ENCODE measurements around the gene BAIAP3.

BAIAP3 gene

DNA sequence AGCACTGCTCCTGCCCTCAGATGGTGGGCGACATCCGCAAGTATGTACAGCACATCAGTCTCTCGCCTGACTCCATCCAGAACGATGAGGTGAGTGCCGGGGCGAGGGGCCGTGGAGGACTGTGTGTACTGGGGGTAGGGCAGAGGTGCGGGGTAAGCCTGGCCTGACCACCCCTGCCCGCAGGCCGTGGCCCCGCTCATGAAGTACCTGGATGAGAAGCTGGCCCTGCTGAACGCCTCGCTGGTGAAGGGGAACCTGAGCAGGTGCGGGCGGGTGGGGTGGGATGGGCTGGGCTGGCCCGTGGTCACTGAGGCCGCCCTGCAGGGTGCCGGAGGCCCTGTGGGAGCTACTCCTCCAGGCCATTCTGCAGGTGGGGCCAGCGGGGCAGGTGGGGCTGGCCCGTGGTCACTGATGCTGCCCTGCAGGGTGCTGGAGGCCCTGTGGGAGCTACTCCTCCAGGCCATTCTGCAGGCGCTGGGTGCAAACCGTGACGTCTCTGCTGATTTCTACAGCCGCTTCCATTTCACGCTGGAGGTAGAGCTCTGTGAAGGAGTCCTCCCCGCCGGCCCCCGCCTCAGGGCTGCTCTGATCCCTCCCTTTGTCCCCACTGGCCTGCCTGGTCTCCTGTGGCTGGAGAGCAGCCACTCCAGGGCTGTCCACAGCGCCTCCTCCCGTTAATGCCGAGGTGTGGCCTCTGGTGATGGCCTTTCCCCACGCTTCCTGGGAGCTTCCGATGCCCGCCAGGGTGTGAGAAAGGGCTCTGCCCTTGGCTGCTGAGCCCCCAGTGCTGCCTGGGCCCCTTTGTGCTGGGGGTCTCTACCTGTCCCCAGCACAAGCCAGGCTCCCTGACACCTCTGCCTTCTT lies 13.2 kb downstream of the BAIAP3 start:
- no peak for DNase-seq (ENCODE audit: low read depth in 2 of 3, low spot score in 1 of 3)

DNA sequence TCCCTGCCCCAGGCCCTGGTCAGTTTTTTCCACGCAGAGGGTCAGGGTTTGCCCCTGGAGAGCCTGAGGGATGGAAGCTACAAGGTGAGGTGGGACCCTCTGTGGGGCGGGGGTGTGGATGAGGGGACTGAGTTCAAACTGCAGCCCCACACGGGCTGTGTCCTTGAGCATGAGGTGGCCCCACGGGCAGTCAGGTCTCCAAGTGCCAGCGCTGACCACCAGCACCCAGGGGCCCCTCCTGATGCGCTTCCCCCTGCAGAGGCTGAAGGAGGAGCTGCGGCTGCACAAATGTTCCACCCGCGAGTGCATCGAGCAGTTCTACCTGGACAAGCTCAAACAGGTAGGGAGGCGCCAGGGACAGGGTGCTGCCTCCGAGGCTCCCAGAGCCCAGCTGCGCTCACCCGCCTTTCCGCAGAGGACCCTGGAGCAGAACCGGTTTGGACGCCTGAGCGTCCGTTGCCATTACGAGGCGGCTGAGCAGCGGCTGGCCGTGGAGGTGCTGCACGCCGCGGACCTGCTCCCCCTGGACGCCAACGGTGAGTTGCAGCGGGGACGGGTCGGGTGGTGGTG lies 13.9 kb downstream of the BAIAP3 start:
- no peak for DNase-seq (ENCODE audit: low read depth in 2 of 3, low spot score in 1 of 3)

DNA sequence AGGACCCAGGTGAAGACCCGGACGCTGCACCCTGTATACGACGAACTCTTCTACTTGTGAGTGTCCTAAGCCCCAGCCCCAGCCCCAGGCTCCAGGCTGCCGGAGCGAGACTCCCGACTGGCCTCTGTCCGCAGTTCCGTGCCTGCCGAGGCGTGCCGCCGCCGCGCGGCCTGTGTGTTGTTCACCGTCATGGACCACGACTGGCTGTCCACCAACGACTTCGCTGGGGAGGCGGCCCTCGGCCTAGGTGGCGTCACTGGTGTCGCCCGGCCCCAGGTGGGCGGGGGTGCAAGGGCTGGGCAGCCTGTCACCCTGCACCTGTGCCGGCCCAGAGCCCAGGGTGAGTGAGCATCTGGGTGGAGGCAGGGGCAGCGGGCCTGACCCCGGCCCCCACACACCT lies 14.5 kb downstream of the BAIAP3 start:
- DNase-seq (ENCODE audit: low read depth in 2 of 3, low spot score in 1 of 3) = no peak

DNA sequence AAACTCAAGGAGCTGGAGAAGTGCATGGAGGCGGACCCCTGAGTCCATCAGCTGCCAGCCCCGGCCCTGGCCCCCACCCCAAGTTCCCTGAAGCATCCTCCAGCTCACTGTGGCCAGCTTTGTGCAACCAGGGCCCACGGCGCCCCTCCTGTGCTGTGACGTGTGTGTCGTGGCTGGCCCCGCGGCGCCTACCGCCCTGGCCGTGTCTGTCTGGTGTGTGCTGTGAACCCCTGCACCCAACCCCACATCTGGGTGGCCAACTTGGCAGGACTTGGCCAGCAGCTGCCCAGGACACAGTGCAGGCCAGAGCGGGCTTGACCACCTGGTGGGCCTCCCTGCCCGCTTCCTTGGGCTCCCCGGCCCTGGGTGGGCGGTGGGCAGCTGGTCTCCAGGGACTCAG lies 15.0 kb downstream of the BAIAP3 start:
- no peak for DNase-seq (ENCODE audit: low read depth in 2 of 3, low spot score in 1 of 3)

DNA sequence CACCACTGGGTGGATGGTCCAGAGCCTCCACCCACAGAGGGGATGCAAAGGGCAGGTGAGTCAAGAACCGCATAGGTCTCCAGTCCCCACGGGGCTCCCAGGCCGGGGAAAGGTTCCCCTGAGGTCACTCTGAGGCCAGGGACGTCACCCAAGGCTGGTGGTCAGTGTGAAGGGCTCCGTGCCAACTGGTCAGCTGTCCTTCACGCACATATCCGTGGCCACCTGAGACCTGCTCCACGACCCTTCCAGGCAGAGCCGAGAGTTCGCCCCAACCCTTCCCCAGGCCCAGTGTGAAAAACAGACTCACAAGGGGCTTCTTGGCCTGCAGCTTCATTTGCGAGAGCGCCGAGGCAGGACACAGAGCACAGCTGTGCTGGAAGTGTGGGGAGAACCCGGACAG lies 15.5 kb downstream of the BAIAP3 start:
- no peak for DNase-seq (ENCODE audit: low read depth in 2 of 3, low spot score in 1 of 3)

DNA sequence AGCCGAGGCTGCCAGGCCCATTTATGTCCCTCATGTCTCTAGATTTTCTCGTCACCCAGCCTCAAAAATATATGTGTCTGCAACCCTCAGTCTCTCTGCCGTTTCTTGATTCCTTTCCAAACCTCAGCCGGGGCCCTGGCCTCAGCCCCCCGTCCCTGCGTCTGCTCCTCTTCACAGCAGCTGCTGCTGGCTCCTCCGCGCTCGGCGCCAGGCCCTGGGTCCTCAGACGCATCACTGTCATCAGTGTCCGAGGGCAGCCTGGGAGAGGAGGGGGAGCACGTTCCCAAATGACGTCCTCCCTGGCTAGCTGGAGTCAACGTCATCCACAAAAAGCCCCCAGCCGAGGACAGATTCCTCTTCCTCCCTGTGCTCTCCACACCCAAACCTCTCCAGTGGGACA lies 15.9 kb downstream of the BAIAP3 start:
- DNase-seq (ENCODE audit: low read depth in 2 of 3, low spot score in 1 of 3) = no peak

DNA sequence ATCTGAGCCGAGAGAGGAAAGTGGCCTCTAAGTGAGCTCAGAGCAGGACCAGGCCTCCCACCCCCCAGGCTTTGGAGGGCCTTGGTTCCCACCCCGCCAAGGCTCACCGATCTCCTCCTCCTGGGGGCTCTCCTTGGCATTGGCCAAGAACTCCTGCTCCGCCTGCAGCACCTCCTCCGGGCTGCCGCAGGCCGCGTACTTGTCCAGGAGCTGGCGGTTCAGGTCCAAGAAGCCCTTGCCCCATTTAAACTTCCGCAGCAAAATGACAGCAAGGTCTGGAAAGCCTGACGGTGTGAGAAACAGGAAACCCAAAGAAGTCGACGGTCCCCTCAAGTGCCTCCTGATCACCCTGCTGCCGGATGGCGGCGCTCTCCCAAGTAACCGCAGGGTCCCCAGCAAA lies 16.5 kb downstream of the BAIAP3 start:
- no peak for DNase-seq (ENCODE audit: low read depth in 2 of 3, low spot score in 1 of 3)

DNA sequence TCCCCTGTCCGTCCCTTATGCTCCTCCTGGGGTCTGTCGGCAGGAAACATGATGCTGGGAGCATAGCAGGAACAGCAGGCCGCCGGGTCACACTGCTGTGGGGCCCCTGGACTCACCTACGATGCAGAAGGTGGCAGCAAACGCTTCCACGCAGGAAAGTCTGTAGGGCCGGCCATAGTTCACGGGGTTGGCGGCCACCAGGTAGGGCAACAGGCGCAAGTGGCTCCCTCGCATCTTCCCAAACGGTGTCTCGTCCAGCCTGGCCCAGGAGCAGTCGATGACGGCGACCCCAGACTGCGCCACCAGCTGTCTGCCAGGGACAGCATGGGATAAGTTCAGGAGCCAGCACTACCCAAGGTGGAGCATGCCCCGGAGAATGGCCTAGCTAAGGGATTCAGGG lies 17.2 kb downstream of the BAIAP3 start:
- no peak for DNase-seq (ENCODE audit: low read depth in 2 of 3, low spot score in 1 of 3)

DNA sequence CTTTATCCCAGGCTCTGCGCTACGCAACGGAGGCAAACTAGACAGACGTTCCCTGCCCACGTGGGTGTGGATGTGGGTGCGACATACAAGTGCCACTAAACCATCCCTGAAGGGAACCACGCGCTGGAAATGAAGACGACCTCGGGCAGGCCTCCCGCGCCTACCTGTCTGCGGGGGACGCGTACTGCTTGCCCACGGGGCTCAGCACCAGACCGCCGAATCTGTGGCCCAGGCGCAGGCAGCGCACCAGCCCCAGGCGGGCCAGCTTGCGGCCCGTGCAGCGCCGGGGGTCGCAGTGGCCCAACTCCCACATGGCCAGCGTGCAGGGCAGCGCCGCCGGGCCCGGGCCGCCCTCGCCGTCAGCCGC lies 17.8 kb downstream of the BAIAP3 start:
- no peak for DNase-seq (ENCODE audit: low read depth in 2 of 3, low spot score in 1 of 3)

DNA sequence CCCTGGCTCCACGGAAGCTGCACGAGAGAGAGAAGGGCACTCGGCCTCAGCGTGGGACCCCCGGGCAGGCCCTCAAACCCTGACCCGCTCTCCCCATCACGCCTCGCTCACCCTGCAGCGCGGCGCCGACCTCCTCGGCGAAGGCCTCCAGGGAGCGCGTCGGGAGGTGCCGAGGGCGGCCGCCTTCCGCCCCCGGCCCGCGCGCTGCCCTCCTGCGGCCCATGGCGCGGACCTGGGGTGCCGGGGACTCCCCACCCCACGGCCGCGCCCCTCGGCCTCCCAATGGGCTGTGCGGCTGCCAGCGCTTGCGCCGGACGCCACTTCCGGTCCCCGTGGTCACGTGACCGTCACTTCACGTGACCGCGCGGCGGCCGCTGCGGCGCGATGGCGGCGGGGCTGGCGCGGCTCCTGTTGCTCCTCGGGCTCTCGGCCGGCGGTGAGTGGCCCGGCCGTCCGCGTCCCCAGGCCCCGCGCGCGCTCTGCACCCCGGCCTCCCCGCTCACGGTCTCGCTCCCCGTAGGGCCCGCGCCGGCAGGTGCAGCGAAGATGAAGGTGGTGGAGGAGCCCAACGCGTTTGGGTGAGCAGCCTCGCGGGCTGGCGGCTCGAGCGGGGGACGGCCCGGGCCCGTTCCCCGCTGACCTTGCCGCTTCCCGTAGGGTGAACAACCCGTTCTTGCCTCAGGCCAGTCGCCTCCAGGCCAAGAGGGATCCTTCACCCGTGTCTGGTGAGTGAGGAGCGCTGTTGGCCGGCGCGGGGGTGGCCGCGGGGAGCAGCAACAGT lies 18.3 kb downstream of the BAIAP3 start, which contains the start of the genes GNPTG and TSR3:
GNPTG (plus strand) TSS at position 350 of the 781 bp plus-strand sequence; CDS start at position 385, 35 bp downstream.
TSR3 (minus strand) TSS at position 297 of the 781 bp plus-strand sequence; CDS start at position 223, 74 bp downstream.
- peak; percentile 73 to 82 (median 75) for DNase-seq (ENCODE audit: low read depth in 2 of 3, low spot score in 1 of 3)

DNA sequence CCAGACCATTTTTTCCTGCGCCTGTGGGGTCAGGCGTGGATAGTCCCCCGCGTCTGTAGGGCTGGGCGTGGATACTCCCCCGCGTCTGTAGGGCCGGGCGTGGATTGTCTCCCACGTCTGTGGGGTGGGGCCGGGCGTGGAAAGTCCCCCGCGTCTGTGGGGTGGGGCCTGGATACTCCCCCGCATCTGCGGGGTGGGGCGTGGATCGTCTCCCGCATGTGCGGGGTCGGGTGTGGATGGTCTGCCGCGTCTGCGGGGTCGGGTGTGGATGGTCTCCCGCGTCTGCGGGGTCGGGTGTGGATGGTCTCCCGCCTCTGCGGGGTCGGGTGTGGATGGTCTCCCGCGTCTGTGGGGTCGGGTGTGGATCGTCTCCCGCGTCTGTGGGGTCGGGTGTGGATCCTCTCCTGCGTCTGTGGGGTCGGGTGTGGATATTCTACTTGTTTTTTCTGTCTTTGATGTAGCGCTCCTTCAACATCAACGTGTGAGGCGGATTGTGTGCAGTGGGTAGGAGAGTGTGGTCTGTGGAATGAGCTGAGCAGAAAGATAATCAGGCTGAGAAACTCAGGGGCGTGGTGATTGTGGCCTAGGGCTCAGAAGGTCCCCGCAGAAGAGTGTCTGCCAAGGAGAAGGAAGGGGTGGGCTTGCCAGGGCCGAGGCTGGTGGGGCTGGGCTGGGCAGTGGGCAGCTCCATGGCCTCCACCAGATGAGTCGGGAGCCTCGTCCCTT lies 21.5 kb downstream of the BAIAP3 start:
- DNase-seq (ENCODE audit: low read depth in 2 of 3, low spot score in 1 of 3) = no peak

DNA sequence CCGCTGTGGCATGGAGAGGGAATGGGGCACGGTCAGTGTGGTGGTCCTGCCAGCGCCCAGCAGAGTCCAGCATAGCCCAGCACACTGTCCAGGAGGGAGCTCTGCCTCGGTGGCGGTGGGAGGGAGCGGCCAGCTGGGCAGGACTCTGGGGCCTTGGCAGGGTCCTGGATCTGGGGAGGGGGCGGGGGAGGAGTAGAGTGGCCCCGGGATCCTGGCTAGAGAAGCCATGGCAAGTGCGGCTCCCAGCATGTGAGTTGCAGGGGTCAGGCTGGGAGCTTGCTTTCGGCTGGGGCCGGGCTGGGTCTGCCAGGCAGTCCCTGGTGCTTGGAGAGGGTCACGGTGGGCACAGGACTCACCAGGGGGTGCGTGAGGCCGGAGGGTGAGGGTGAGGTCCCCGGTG lies 22.1 kb downstream of the BAIAP3 start:
- no peak for DNase-seq (ENCODE audit: low read depth in 2 of 3, low spot score in 1 of 3)

DNA sequence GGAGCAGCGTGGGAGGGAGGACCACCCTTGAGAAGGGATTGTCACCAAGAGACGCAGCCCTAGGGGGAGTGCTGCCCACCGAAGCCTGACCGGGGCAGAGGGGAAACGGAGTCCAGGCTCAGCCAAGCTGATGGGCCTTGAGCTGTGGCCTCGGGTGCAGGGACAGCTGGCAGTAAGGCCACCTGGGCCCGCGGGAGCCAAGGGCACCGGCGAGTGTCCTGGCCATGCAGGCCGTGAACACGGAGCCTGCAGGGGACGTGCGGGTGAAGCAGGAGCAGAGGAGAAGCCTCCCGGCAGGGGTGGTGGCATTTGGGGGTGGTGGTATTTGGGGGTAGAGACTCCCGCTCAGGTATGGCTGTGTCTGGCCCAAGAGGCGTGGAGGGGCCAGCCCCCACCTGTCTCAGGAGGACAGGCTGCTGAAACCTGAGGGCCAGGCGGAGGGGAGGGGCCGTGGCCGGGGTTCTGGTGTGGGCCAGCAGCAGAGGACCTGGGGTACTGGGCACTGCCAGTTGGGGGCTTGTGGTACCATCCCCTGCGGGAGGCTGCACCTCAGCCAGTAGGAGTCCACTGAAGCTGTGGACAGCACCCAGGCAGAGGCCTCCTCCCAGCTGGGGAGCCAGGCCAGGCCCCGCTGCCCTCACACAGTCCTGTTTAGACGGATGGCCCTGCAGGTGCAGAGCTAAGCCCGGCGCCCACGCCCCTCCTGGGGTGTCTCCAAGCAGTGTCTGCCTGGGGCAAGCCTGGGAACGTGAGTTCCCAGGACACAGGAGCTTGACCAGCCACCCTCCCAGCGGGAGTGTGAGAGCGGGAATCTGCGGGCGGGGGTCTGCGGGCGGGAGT lies 22.8 kb downstream of the BAIAP3 start:
- DNase-seq (ENCODE audit: low read depth in 2 of 3, low spot score in 1 of 3) = no peak

DNA sequence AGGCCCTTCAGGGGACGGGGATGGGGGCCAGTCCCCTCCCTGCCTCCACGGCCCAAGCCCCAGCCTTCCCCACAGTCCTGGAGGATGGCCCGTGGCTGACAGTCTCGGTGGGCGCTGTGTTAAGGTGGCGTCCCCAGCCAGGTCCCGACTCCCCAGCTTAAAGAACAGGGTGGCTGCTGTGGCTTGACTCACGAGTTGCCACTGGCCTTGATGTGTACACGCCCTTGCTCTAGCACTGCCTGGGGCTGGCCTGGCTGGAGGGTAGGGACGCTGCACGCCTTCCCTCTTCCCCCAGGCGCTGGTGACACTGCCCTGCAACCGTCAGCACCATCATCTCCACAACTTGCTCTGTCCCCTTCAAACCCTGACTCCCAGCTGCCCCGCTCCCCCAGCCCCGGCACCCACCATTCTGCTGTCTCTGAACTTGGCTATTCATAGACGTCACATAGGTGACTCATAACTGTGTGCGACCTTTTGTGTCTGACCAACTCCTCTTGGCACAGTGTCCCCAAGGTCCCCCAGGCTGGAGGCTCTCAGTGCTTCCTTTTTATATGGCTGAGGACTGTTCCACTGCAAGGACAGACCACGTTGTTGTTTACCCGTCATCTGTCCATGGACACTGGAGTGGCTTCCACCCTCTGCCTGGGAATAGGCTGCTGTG lies 24.6 kb downstream of the BAIAP3 start:
- no peak for DNase-seq (ENCODE audit: low read depth in 2 of 3, low spot score in 1 of 3)

DNA sequence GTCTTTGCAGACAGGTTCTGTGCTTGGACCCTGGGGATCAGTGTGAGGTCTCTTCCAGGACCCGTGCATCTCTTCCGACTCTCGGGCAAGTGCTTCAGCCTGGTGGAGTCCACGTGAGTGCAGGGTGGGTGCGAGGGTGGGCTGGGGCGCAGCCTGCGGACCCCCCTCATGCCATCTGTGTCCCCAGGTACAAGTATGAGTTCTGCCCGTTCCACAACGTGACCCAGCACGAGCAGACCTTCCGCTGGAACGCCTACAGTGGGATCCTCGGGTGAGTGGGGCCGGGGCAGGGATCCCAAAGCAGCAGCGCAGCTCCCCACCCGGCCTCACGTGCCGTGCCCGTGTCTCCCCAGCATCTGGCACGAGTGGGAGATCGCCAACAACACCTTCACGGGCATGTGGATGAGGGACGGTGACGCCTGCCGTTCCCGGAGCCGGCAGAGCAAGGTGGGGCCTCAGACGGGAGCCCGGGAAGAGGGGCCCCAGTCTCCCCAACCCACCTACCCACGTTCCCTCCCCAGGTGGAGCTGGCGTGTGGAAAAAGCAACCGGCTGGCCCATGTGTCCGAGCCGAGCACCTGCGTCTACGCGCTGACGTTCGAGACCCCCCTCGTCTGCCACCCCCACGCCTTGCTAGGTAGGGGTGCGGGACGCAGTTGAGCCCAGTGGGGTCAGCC lies 28.4 kb downstream of the BAIAP3 start:
- DNase-seq (ENCODE audit: low read depth in 2 of 3, low spot score in 1 of 3) = no peak

DNA sequence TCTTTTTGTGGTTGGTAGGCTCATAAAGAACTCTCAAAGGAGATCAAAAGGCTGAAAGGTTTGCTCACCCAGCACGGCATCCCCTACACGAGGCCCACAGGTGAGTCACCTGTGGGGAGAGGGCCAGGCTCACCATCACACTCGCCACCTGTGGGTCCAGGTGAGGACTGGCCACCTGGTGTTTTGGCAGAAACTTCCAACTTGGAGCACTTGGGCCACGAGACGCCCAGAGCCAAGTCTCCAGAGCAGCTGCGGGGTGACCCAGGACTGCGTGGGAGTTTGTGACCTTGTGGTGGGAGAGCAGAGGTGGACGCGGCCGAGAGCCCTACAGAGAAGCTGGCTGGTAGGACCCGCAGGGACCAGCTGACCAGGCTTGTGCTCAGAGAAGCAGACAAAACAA lies 29.4 kb downstream of the BAIAP3 start:
- DNase-seq (ENCODE audit: low read depth in 2 of 3, low spot score in 1 of 3) = no peak

DNA sequence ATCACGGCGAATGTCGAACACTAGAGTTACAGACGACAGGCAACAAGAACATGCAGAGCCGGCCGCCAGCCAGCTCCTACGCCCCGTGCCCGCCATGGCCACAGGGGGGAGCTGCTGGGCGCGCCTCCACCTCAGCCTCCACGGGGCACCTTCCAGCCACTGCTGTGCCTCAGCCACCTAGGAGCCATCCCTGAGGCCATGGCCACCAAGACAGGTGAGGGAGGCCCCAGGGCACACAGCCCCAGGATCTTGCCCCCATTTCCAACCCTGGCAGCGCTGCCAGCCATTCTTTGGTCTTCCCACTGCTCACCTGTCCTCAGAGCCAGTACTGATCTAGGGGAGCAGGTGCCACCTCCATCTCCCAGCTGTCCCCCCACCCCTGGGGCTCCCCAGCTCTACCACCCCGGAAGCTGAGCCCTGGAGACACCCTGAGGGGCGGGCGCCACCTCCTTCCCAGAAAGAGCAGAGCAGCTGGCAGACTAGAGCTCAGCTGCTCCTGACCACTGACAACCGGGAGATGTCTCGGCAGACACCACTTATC lies 30.1 kb downstream of the BAIAP3 start:
- peak; percentile 50 to 70 (median 64) for DNase-seq (ENCODE audit: low read depth in 2 of 3, low spot score in 1 of 3)

DNA sequence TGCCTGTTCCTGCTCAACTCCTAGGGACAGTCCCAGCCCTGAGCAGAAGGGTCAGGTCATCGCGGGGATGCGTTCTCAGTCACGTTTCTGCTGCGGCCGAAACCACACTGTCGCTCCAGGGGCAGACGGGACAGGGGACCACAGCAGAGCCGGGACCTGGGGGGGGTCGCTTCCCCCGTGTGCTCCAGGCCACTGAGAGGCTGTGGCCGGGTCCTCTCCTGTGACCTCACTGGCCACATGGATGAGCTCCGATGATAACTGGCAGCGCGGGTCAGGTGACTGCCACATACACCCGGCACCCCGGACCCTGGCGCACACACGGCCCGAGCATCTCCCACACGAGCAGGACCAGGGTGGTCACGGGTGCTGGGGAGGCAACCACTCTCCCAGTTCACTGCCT lies 31.1 kb downstream of the BAIAP3 start:
- DNase-seq (ENCODE audit: low read depth in 2 of 3, low spot score in 1 of 3) = no peak

Measured in stimulated activated CD4-positive, alpha-beta T cell treated with anti-CD3 and anti-CD28 coated beads, Interleukin-12 subunit alpha, Interleukin-12 subunit beta, amount 100 ng/mL, for 48 hours (primary cell).